ENCODE data around the gene OLFML1.

GRCh38 chr11:7480113-7480512 is 5.2 kb upstream of the OLFML1 start:
- no peak for TF ChIP-seq CTCF (IDR thresholded peaks at IDR 0.05)
- no peak for TF ChIP-seq POLR2A (IDR thresholded peaks at IDR 0.05)
- TF ChIP-seq POLR2AphosphoS5 (IDR thresholded peaks at IDR 0.05), result no peak

Measured in breast epithelium (tissue), 3 donors.